Omental fat pad (tissue), 4 donors: ENCODE measurements around the gene CNTNAP2. TPM values are rescaled to one million over a fixed set of nuclear protein-coding genes. Genes with fewer than 3 reads are reported as not detected.
"Not testable (repeated sequence)": the region's sequence is repeated elsewhere in the genome, so short reads cannot be mapped to it uniquely, and the experiment has no call there.

Experiments
- ATAC-seq: fragments of 150-250 bp; one replicate; pipeline ENCODE4 v1.9.1; 2016; ENCODE audit warnings: mild to moderate bottlenecking, moderate library complexity; ENCODE audit not compliant: low FRiP score
- DNase-seq: peaks from one replicate; pipeline ENCODE4 v3.0.0-alpha.2; 2019; ENCODE audit warnings: low spot score
- CTCF ChIP-seq, 3 donors: fragments of 450-650 bp; IDR thresholded peaks; one replicate each; pipeline ENCODE4 v1.5.1; 2016 to 2017; ENCODE audit warnings: antibody characterized with exemption in 3 of 3, mild to moderate bottlenecking in 3 of 3, moderate library complexity in 2 of 3
- total RNA-seq, 4 donors: library from RNA; depleted of rRNA; stranded (reverse); fragments of >200 nt; gene quantifications; one replicate each; pipeline ENCODE4 v1.1.0, GENCODE V29; 2016

Gene CNTNAP2
- total RNA-seq, 4 donors from 2014 or later: 0.38 to 1.5 (median 1.1) TPM; not detected in 1

- no peak for DNase-seq
- TF ChIP-seq CTCF (IDR thresholded peaks at IDR 0.05): no peak
- no peak for ATAC-seq
These were observed 1942.2 kb downstream of the CNTNAP2 start for GRCh38 chr7:148058753-148059152.

GRCh38 chr7:148060724-148061123 is 1944.1 kb downstream of the CNTNAP2 start:
- no peak for DNase-seq
- no peak for ATAC-seq
- no peak for TF ChIP-seq CTCF (IDR thresholded peaks at IDR 0.05)

GRCh38 chr7:148078111-148078510 is 1961.5 kb downstream of the CNTNAP2 start:
- not testable (repeated sequence) for ATAC-seq, DNase-seq

GRCh38 chr7:148079206-148080080 is 1962.8 kb downstream of the CNTNAP2 start:
- no peak for TF ChIP-seq CTCF (IDR thresholded peaks at IDR 0.05)
- no peak for ATAC-seq
- DNase-seq: no peak

GRCh38 chr7:148083448-148083847 is 1966.8 kb downstream of the CNTNAP2 start:
- ATAC-seq (no peak), DNase-seq (no peak)
- no peak for TF ChIP-seq CTCF (IDR thresholded peaks at IDR 0.05)

GRCh38 chr7:148084138-148084537 is 1967.5 kb downstream of the CNTNAP2 start:
- ATAC-seq (no peak), DNase-seq (no peak)
- no peak for TF ChIP-seq CTCF (IDR thresholded peaks at IDR 0.05)

- DNase-seq (no peak), ATAC-seq (no peak)
- no peak for TF ChIP-seq CTCF (IDR thresholded peaks at IDR 0.05)
These were observed 1975.3 kb downstream of the CNTNAP2 start for GRCh38 chr7:148091882-148092281.
